GM18502 (cell line): ENCODE data around the gene UGT8.
A peak's percentile ranks its signal among the peaks of the same experiment; 100 is the strongest.
"Not testable (repeated sequence)": the region's sequence is repeated elsewhere in the genome, so short reads cannot be mapped to it uniquely, and the experiment has no call there.

ENCODE experiments used
- ATAC-seq: cut with Tn5 transposase; IDR thresholded peaks from one replicate; pipeline ENCODE4 v1.9.1; 2021; ENCODE audit warnings: mild to moderate bottlenecking; ENCODE audit not compliant: unreplicated experiment, poor library complexity

The UGT8 gene

GRCh38 chr4:114598191-114599121 lies at the start of gene UGT8:
TSS of gene UGT8 (plus strand) at chr4:114598807. CDS start at chr4:114622881, 24,074 bp downstream.
- ATAC-seq, result peak; percentile 51

GRCh38 chr4:114549638-114550037 lies 49.0 kb upstream of the UGT8 start:
- ATAC-seq, result no peak

GRCh38 chr4:114558446-114559020 lies 40.1 kb upstream of the UGT8 start:
- no peak for ATAC-seq

- ATAC-seq, result no peak
Observed at GRCh38 chr4:114561590-114561989, 37.0 kb upstream of the UGT8 start.

- no peak for ATAC-seq
Observed at GRCh38 chr4:114562176-114562904, 36.3 kb upstream of the UGT8 start.

- ATAC-seq, result no peak
Observed at GRCh38 chr4:114563536-114564315, 34.9 kb upstream of the UGT8 start.

GRCh38 chr4:114577386-114577785 lies 21.2 kb upstream of the UGT8 start:
- no peak for ATAC-seq

GRCh38 chr4:114582621-114583020 lies 16.0 kb upstream of the UGT8 start:
- ATAC-seq, result no peak

GRCh38 chr4:114588305-114588704 lies 10.3 kb upstream of the UGT8 start:
- ATAC-seq, result no peak

- not testable (repeated sequence) for ATAC-seq
Observed at GRCh38 chr4:114590360-114590759, 8.2 kb upstream of the UGT8 start.

- ATAC-seq, result no peak
Observed at GRCh38 chr4:114593526-114593925, 5.1 kb upstream of the UGT8 start.

- no peak for ATAC-seq
Observed at GRCh38 chr4:114595207-114595606, 3.4 kb upstream of the UGT8 start.

- ATAC-seq, result no peak
Observed at GRCh38 chr4:114595921-114596320, 2.7 kb upstream of the UGT8 start.

GRCh38 chr4:114597410-114598115 lies 1.0 kb upstream of the UGT8 start:
- ATAC-seq, result no peak

GRCh38 chr4:114599231-114599902 lies 760 bp downstream of the UGT8 start:
- ATAC-seq, result no peak

- no peak for ATAC-seq
Observed at GRCh38 chr4:114599903-114600552, 1.4 kb downstream of the UGT8 start.

- ATAC-seq, result no peak
Observed at GRCh38 chr4:114600672-114601071, 2.1 kb downstream of the UGT8 start.

GRCh38 chr4:114601304-114602052 lies 2.9 kb downstream of the UGT8 start:
- ATAC-seq, result peak; percentile 15
